SK-N-MC (cell line): ENCODE data around the gene FANCC.

Source experiments
- EZH2 ChIP-seq: fragments of 200-600 bp; sonication (generic); IDR thresholded peaks from one replicate; pipeline ENCODE4 v1.6.1; 2017; ENCODE audit warnings: antibody characterized with exemption
- FOXP2 ChIP-seq: optimal IDR thresholded peaks from 2 replicates; pipeline ENCODE3; 2011; ENCODE audit warnings: mild to moderate bottlenecking, moderate library complexity; ENCODE audit not compliant: insufficient read depth; ENCODE audit errors: extremely low read length, control extremely low read depth
- POLR2AphosphoS5 ChIP-seq: IDR thresholded peaks from 2 replicates; pipeline ENCODE4 v1.6.1; 2012; ENCODE audit warnings: mild to moderate bottlenecking, low read depth, low read length, borderline replicate concordance

DNA sequence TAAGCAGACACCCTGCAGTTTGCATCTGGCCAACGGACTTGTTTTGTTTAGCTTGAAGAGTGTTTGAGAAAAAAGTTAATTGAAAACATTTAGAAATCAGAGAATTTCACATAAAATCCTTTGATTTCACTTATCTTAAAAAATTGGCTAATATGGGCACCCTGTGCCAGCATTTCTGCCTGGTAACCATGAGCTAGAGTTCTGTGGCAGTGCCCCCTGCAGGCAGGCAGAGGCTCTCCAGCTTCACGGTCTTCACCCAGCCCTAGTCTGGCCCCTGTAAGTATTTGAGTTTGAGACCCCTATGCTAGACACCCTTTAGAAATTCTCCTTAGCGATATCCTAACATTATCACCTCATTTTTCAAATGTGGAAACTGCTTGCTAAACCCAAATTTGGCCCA, 18.8 kb upstream of the FANCC start:
- TF ChIP-seq EZH2 (no peak), POLR2AphosphoS5 (no peak), FOXP2 (no peak)
